NK-92 treated with Interleukin-12 subunit alpha and Interleukin-12 subunit beta, amount 100 ng/mL, for 24 hours (cell line): Measurements from ENCODE around the gene IREB2.

Source experiments
- DNase-seq: peaks from one replicate; lab custom pipeline; 2025; lab: John Stamatoyannopoulos, UW

Gene IREB2

DNA sequence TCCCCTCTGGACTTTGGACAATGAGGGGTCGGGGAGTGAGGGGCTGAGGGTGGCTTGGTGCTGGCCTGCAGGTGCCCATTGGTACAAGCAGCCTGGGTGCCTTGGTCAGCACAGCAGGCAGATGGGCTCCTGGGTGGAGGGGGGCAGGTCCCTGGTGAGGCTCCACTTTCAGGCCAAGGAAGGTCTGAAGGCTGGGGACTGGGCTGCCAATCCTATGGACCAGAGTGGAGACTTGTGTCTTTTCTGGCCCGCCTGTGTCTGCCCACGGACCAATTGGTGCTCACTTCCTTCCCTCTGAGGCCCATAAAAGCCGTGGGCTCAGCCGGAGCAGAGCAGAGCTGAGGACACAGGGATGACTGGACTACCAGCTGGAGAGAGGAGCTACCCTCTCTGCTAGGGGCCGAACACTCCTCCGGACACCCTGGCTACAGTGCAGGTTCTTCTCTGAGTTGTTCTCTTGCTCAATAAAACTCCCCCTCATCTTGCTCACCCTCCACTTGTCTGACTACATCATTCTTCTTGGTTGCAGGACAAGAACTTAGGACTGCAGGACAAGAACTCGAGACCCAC lies 31.9 kb upstream of the IREB2 start:
- DNase-seq, result no peak

DNA sequence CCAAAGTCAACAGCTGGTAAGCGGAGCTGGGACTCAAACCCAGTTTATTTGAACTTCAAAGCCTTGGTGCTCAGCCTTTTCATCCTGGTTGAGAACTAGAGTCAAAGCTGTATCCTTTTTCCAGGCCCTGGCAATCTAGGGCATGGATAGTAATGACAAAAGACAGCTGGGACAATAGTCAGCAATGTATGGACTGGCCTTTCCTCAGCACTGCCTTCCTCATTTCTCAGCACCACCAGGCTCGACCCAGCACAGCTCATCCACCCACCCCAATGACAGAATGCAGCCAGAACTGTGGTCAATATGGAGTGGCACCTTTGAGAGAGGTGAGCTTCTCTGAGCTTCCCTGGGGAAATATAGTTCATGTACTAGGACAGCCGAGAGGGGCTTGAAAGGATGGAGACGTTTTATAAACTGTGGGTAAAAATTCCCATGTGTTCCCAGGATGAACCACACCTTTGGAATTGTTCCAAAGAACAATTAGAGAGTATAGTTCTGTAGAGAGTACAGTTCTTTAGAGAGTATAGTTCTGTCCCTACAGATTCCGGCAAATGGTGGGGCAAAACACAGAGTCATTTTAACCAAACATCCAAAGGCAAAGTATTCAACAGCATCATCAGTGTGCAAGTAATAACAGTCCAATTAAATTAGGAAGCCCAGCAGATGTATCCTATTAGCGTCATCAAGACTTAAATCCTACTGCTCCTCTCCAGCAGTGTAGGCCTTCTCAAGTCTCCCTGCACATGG lies 30.2 kb upstream of the IREB2 start:
- no peak for DNase-seq

DNA sequence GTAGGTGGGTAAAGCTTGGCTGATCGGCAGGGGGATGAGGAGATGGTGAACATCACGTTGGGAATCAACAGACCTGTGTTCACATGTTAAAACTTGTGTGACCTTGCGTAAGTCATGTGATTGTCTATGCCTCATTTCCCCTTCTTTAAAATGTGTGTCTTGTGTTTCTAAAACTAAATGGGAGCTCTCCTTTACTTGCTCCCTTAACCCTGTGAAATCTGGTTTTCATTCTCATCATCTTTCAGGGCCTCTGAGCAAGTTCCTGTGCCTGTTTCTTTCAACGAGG lies 29.7 kb upstream of the IREB2 start:
- no peak for DNase-seq

GRCh38 chr15:78408961-78409360 lies 29.1 kb upstream of the IREB2 start:
- DNase-seq, result no peak

- DNase-seq, result no peak
Observed at GRCh38 chr15:78411061-78411460, 27.0 kb upstream of the IREB2 start.

GRCh38 chr15:78414621-78415250 lies 23.3 kb upstream of the IREB2 start:
- DNase-seq, result no peak

DNA sequence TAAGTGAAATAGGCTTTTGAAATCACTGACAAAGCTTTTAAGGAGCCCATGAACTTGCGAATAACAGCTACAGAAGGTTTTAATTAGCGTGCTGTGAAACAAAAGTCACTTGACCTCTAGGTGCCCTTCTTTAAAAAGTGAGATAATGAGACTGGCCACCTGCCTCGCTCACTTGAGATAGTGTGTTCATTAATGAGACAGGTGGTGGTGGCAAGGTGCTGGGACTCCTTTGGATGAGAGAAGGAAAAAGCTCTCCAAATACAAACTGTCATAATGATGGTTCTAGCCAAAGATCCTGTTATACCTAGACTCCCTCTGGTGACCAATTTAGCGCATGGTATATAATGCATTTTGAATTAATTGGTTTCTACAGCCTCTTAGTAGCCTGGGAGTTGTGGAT lies 22.7 kb upstream of the IREB2 start:
- DNase-seq, result no peak

- DNase-seq, result no peak
Observed at GRCh38 chr15:78417754-78418630, 20.0 kb upstream of the IREB2 start.

DNA sequence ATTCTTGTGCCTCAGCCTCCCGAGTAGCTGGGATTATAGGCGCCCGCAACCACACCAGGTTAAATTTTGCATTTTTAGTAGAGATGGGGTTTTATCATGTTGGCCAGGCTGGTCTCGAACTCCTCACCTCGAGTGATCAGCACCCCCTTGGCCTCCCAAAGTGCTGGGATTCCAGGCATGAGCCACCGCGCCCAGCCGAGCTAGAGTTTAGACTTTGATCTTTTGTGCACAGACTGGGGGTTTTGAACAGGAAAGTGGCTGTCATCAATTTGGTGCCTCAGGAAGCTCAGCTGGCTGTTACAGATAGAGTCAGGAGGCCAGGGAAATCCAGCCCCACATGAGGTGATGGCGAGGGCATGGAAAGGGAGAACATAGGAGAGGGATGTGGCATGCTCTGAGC lies 19.3 kb upstream of the IREB2 start:
- no peak for DNase-seq

GRCh38 chr15:78419367-78419766 lies 18.6 kb upstream of the IREB2 start:
- no peak for DNase-seq

- DNase-seq, result no peak
Observed at GRCh38 chr15:78420220-78420619, 17.8 kb upstream of the IREB2 start.

DNA sequence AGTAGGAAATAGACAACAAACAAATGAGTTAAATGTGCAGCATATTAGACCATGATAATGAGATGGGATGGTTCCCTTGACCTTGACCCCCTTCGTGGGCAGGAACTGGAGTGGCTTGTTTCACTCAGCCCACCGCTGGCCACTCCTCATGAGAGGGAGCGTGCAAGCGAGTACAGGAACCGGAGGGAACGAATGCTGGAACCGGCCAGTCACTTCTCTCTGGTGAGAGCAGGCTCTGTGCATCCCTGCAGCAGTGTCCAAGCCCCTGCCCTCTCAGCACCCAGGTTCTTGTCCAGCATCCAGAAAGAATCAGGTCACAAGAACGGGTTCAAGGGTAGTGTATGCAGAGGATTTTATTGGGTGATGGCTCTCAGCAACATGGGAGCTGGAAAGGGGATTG lies 17.2 kb upstream of the IREB2 start:
- DNase-seq, result no peak

- no peak for DNase-seq
Observed at GRCh38 chr15:78421238-78421965, 16.6 kb upstream of the IREB2 start.

- DNase-seq, result peak; percentile 24
Observed at GRCh38 chr15:78422571-78423340, 15.3 kb upstream of the IREB2 start.

DNA sequence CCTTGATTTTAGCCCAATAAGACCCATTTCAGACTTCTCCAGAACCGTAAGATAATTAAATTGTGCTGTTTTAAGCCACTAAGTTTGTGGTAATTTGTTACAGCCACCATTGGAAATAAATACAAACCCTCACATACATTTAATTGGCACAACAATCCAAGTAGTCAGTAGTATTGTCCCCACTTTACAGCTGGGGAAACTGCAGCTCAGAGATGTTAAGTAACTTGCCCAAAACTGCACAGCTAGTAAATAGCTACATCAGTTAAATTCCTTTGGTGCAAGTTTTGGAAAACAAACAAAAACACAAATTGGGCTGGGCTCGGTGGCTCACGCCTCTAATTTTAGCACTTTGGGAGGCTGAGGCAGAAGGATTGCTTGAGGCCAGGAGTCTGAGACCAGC lies 13.3 kb upstream of the IREB2 start:
- no peak for DNase-seq

DNA sequence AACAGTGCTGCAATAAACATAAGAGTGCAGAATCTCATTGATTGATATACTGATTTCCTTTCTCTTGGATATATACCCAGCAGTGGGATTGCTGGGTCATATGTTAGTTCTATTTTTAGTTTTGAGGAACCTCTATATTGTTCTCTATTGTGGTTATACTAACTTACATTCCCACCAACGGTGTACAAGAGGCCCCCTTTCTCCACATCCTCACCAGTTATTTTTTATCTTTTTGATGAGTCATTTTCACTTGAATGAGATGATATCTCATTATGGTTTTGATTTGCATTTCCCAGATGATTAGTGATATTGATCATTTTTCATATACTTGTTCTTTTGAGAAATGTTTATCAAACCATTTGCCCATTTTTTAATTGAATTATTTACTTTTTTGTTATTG lies 12.4 kb upstream of the IREB2 start:
- no peak for DNase-seq

- no peak for DNase-seq
Observed at GRCh38 chr15:78426300-78426699, 11.7 kb upstream of the IREB2 start.

DNA sequence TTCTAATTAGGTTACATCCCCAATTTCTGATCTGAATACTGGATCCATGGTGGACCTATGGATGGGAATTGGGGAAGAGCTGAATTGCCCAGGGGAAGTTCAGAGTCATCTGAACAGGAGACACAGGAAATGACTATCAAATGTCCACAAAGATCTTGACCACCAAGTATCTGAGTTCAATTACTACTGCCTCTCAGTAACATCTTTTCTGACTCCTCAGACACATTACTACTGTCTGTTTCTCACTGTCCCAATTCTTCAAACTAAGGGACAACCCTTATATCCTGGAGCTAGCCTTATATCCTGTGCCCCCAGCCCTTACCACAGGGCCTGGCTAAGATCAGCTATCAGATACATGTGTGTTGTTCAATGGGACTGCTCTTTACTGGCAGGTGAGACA lies 10.1 kb upstream of the IREB2 start:
- no peak for DNase-seq

DNA sequence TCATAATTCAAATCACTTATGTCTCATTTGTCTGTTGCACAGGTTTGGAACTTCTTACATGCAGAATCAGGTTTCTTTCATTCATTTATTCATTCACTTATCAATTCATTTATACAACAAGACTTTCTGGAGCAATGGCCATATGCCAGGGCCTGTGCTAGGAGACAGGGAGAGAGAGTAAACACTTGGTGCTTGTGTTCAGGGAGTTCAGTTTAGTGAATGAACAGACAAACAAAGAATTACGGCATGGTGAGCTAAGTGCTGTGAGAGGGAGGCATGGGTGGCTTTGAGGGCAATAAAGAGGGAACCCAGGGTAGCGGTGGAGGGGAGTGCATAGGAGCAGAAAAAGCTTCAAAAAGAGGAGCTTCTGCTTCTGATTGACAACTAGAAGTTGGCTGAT lies 8.5 kb upstream of the IREB2 start:
- DNase-seq, result no peak

GRCh38 chr15:78431955-78432354 lies 6.1 kb upstream of the IREB2 start:
- no peak for DNase-seq

- DNase-seq, result no peak
Observed at GRCh38 chr15:78432664-78433063, 5.4 kb upstream of the IREB2 start.
